HFF-Myc (cell line): ENCODE measurements around the gene ADAMTS1.

Experiments
- DNase-seq: peaks from one replicate; pipeline ENCODE4 v3.0.0-alpha.2; 2011; ENCODE audit warnings: low read depth; ENCODE audit errors: extremely low read depth
- H3K4me3 ChIP-seq: replicated peaks from 2 replicates; pipeline ENCODE4 v1.5.1; 2011; ENCODE audit warnings: low read depth, mild to moderate bottlenecking, control low read depth, low read length
- TF ChIP-seq, protein P1 (sequence below): IDR thresholded peaks from 2 replicates; pipeline ENCODE4 v1.5.1; 2012; ENCODE audit warnings: mild to moderate bottlenecking, low read depth, low read length, control low read depth; ENCODE audit errors: missing control alignments

ADAMTS1 gene

DNA sequence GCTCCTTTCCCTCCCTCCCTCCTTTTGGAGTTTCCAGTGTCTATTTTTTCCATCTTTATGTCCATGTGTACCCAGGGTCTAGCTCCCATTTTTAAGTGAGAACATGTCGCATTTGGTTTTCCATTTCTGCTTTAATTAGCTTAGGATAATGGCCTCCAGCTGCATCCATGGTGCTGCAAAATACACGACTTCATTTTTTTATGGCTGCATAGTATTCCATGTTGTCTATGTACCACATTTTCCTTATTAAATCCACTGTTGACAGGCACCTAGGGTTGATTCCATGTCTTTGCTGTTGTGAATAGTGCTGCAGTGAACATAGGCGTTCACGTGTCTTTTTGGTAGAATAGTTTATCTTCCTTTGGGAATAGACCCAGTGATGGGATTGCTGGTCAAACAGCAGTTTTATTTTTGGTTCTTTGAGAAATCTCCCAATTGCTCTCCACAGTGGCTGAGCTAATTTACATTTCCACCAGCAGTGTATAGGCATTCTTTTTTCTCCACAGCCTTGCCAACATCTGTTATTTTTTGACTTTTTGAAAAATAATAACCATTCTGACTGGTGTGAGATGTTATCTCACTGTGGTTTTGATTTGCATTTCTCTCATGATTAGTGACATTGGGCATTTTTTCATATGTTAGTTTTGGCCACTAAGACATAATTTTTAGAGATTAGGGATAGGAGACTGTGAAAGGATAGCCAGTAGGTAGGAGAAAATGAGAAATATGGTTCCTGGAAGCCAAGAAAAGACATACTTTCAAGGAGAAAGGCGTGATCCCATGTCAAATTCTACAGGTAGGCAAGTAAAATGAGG lies 50.4 kb downstream of the ADAMTS1 start:
- no peak for DNase-seq
- H3K4me3 ChIP-seq = no peak overlapping the region
- TF ChIP-seq, protein P1, sequence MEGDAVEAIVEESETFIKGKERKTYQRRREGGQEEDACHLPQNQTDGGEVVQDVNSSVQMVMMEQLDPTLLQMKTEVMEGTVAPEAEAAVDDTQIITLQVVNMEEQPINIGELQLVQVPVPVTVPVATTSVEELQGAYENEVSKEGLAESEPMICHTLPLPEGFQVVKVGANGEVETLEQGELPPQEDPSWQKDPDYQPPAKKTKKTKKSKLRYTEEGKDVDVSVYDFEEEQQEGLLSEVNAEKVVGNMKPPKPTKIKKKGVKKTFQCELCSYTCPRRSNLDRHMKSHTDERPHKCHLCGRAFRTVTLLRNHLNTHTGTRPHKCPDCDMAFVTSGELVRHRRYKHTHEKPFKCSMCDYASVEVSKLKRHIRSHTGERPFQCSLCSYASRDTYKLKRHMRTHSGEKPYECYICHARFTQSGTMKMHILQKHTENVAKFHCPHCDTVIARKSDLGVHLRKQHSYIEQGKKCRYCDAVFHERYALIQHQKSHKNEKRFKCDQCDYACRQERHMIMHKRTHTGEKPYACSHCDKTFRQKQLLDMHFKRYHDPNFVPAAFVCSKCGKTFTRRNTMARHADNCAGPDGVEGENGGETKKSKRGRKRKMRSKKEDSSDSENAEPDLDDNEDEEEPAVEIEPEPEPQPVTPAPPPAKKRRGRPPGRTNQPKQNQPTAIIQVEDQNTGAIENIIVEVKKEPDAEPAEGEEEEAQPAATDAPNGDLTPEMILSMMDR = no peak

DNA sequence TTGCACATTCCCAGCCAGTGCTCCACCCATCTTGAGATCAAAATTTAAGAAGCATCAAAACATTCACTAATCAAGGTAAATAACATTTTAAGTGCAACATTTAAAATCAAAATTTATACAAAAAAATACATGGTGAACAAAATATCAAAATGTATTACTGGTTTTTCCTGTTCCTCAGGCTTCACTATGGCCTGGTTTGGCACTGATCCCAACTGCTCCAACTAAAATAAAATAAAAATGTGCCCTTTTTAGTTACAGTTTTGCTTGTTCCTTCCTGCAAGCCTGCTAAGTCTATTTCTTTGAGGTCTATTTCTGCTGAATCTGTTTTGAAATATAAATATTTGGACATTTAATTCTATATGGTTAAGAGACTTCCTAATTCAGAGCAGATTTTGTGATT lies 54.9 kb downstream of the ADAMTS1 start:
- no peak for DNase-seq
- H3K4me3 ChIP-seq = no peak overlapping the region
- TF ChIP-seq, protein P1 = no peak

DNA sequence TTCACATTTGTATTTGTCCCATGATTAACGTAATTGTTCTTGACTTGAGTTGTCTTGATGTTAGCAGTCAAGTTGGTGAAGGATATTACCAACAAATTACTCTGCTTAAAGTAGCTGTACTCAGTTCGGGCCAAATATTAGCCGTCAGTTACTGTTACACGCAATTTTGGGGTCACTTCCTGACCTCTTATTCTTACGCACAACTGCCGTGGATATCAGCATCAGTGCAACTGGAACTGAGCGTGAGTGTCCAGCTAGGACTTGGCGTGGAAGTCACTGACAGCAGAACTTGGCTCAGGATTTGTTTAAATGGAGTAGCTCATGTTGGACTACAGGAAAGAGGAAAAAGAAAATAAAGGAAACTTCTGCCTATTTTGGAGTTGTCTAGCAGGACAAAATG lies 56.4 kb downstream of the ADAMTS1 start:
- no peak for DNase-seq
- TF ChIP-seq, protein P1 = no peak
- no peak overlapping the region for H3K4me3 ChIP-seq
